Endothelial cell of umbilical vein (primary cell): ENCODE results near the gene CST3.

Source experiments
- EZH2 ChIP-seq: IDR thresholded peaks from 2 replicates; pipeline ENCODE4 v1.6.1; 2012; ENCODE audit warnings: borderline replicate concordance, low read depth, mild to moderate bottlenecking, moderate library complexity, low read length, inconsistent platforms; ENCODE audit not compliant: severe bottlenecking
- POLR2A ChIP-seq: IDR thresholded peaks from 2 replicates; pipeline ENCODE4 v1.6.1; 2012; ENCODE audit warnings: low read depth, mild to moderate bottlenecking, control low read depth, low read length
- POLR2AphosphoS5 ChIP-seq: IDR thresholded peaks from 2 replicates; pipeline ENCODE4 v1.6.1; 2012; ENCODE audit warnings: low read depth, mild to moderate bottlenecking, control low read depth, low read length, moderate library complexity; ENCODE audit not compliant: insufficient read depth
- TF ChIP-seq, protein P1 (sequence below), 2 donors: IDR thresholded peaks; 1 replicate in 1 of 2; 2 replicates in 1 of 2; pipeline ENCODE4 v1.5.1; 2011; ENCODE audit warnings: low read length in 2 of 2, mild to moderate bottlenecking in 2 of 2, moderate library complexity in 2 of 2, control low read depth in 1 of 2, inconsistent platforms in 1 of 2, low read depth in 1 of 2; ENCODE audit not compliant: insufficient read depth in 1 of 2; ENCODE audit errors: extremely low read depth in 1 of 2
- TF ChIP-seq, protein P2 (sequence below): IDR thresholded peaks from 2 replicates; pipeline ENCODE4 v1.6.1; 2011; ENCODE audit not compliant: insufficient read depth, insufficient read length

DNA sequence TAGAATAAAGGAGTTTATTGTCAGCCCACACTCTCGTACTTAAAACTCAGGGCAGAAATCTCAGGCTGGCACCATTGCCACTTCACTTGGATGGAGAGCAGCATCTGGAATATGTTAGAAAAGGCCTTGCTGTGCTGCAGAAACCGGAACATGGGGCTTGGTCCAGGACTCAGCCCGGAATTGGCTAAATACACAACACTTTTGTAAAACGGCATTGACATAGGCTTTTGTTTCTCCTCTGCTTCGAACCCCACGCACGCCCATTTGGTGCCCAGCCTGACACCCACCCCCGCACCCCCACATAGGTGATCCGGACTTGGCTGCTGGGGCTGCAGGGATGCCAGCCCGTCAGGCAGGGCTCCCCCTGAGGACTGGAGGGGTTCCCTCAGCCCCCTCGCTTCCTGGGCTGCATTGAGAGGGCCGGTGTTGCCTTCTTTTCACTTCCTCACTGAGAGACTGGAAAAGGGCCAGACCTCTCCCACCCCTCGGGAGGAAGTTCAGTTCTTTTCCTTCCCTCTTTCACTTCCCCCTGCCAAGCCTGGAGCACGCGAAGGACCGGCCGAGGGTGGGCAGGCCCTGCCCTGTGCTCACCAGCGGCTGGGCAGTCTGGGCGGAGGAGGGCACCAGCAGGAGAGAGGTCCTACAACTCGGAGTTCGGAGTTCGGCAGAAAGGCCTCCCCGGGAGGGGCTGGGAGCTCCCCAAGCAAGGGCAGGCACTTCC, 17.9 kb upstream of the CST3 start:
- no peak for TF ChIP-seq EZH2
- TF ChIP-seq, protein P1, sequence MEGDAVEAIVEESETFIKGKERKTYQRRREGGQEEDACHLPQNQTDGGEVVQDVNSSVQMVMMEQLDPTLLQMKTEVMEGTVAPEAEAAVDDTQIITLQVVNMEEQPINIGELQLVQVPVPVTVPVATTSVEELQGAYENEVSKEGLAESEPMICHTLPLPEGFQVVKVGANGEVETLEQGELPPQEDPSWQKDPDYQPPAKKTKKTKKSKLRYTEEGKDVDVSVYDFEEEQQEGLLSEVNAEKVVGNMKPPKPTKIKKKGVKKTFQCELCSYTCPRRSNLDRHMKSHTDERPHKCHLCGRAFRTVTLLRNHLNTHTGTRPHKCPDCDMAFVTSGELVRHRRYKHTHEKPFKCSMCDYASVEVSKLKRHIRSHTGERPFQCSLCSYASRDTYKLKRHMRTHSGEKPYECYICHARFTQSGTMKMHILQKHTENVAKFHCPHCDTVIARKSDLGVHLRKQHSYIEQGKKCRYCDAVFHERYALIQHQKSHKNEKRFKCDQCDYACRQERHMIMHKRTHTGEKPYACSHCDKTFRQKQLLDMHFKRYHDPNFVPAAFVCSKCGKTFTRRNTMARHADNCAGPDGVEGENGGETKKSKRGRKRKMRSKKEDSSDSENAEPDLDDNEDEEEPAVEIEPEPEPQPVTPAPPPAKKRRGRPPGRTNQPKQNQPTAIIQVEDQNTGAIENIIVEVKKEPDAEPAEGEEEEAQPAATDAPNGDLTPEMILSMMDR (IDR thresholded peaks at IDR 0.05; ENCODE audit: extremely low read depth in 1 of 2, insufficient read depth in 1 of 2, low read depth in 1 of 2, low read length in 2 of 2): no peak
- TF ChIP-seq POLR2AphosphoS5: no peak
- TF ChIP-seq POLR2A: no peak
- TF ChIP-seq, protein P2, sequence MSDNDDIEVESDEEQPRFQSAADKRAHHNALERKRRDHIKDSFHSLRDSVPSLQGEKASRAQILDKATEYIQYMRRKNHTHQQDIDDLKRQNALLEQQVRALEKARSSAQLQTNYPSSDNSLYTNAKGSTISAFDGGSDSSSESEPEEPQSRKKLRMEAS: no peak
